NCI-H2227 treated with DMSO at 0.1 percent for 48 hours (cell line): Measurements from ENCODE around the gene GPA33.

Experiments
- DNase-seq: peaks from one replicate; lab custom pipeline; 2025; lab: John Stamatoyannopoulos, UW

Gene GPA33

GRCh38 chr1:167117225-167117624 is 27.0 kb upstream of the GPA33 start:
- DNase-seq, result no peak

- DNase-seq, result no peak
Observed at GRCh38 chr1:167116174-167116573, 26.0 kb upstream of the GPA33 start.

GRCh38 chr1:167115655-167116054 is 25.5 kb upstream of the GPA33 start:
- DNase-seq, result no peak

GRCh38 chr1:167114725-167115124 is 24.5 kb upstream of the GPA33 start:
- DNase-seq, result no peak

- no peak for DNase-seq
Observed at GRCh38 chr1:167111868-167112709, 21.9 kb upstream of the GPA33 start.

GRCh38 chr1:167110586-167110985 is 20.4 kb upstream of the GPA33 start:
- no peak for DNase-seq

- DNase-seq, result no peak
Observed at GRCh38 chr1:167109125-167109524, 18.9 kb upstream of the GPA33 start.

GRCh38 chr1:167107456-167107855 is 17.3 kb upstream of the GPA33 start:
- no peak for DNase-seq

- DNase-seq, result no peak
Observed at GRCh38 chr1:167106119-167106461, 15.9 kb upstream of the GPA33 start.

GRCh38 chr1:167105271-167106118 is 15.3 kb upstream of the GPA33 start:
- peak; percentile 34 for DNase-seq

- no peak for DNase-seq
Observed at GRCh38 chr1:167104256-167104633, 14.1 kb upstream of the GPA33 start.

- DNase-seq, result no peak
Observed at GRCh38 chr1:167102906-167103573, 12.9 kb upstream of the GPA33 start.

- DNase-seq, result no peak
Observed at GRCh38 chr1:167101754-167102153, 11.6 kb upstream of the GPA33 start.

GRCh38 chr1:167100730-167101129 is 10.6 kb upstream of the GPA33 start:
- DNase-seq, result no peak

GRCh38 chr1:167099851-167100250 is 9.7 kb upstream of the GPA33 start:
- DNase-seq, result no peak

- DNase-seq, result no peak
Observed at GRCh38 chr1:167095368-167095767, 5.2 kb upstream of the GPA33 start.

GRCh38 chr1:167094690-167095089 is 4.5 kb upstream of the GPA33 start:
- DNase-seq, result no peak

GRCh38 chr1:167093846-167094516 is 3.8 kb upstream of the GPA33 start, which contains the start of gene STYXL2:
Gene STYXL2 (plus strand): TSS chr1:167094075. CDS start chr1:167094850, 775 bp downstream.
- DNase-seq, result no peak

GRCh38 chr1:167092653-167093052 is 2.5 kb upstream of the GPA33 start:
- DNase-seq, result no peak

GRCh38 chr1:167089939-167090313 is 251 bp downstream of the GPA33 start:
- DNase-seq, result no peak

GRCh38 chr1:167088746-167089417 is 1.3 kb downstream of the GPA33 start:
- DNase-seq, result no peak

GRCh38 chr1:167086768-167087167 is 3.4 kb downstream of the GPA33 start:
- no peak for DNase-seq
